Erythroblast (primary cell): ENCODE data around the gene ISG20L2.

Experiments used
- DNase-seq, 2 experiments: peaks; one replicate each; lab custom pipeline; 2025; lab: John Stamatoyannopoulos, UW
- GATA1 ChIP-seq: IDR thresholded peaks from 2 replicates; pipeline ENCODE4 v1.6.1; 2011; ENCODE audit warnings: low read depth, mild to moderate bottlenecking, control low read depth, low read length, moderate library complexity
- POLR2A ChIP-seq: IDR thresholded peaks from 2 replicates; pipeline ENCODE4 v1.6.1; 2011; ENCODE audit warnings: mild to moderate bottlenecking, low read length

Gene ISG20L2, protein sequence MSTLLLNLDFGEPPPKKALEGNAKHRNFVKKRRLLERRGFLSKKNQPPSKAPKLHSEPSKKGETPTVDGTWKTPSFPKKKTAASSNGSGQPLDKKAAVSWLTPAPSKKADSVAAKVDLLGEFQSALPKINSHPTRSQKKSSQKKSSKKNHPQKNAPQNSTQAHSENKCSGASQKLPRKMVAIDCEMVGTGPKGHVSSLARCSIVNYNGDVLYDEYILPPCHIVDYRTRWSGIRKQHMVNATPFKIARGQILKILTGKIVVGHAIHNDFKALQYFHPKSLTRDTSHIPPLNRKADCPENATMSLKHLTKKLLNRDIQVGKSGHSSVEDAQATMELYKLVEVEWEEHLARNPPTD

DNA sequence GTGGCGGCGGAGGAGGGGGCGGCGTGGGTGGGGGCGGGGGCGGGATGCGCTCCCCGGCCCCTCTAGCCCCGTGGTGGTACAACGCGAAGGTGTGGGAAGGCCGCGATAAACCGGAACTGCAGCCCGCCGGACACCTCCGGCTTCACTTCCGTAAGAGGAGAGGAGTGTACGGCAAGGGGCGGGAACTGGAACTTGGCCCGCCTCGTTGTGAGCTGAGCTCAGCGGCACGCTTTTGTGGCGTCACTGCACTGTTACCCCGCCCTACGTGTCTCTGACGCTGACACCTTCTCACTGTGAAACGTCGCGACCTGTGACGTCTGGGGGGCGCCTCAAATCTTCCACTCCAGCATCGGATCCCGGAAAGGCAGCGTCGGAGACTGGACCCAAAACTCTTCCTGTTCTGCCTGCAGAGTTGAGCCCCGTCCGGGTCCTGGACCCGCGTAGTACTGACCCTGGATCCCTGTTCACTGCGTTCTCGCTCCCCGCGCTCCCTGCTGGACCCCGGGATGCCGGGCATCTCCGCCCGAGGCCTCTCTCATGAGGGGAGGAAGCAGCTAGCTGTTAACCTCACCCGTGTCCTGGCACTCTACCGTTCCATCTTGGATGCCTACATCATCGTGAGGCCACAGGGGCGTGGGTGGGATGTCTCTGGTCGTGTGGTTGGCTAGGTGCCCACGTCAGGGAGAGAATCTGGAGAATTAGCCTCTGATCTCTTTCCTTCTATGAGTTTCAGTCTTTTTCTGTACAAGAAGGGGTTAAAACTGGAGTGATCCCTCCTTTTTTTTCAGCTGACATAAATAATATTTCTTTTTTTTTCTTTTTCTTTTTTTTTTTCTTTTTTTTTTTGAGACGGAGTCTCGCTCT, at the start of gene ISG20L2:
Gene ISG20L2 (minus strand): TSS at position 168 of the 864 bp plus-strand sequence. CDS start 1,114 bp downstream, outside the sequence.
- peak; percentile 99 for DNase-seq
- peak; percentile 94 for TF ChIP-seq POLR2A
- TF ChIP-seq GATA1, result no peak

DNA sequence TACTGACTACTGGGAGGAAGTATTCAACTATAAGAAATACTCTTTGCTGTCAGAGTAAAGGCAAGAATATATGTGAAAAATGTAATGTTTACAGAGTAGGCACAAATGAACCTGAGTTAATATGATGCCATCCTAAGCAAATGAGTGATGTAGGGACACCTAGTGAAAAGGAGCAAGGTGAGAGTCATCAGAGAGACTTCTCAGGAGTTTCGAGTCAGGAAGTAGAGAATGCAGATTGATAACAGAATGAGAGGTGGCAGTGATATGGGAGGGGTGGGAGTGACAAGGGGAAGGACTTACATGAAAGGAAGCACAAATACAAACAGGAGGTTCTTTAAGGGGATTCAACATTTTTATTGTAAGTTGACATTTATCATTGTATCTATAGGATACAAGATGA, 49.0 kb upstream of the ISG20L2 start:
- DNase-seq, result no peak
- TF ChIP-seq POLR2A (no peak), GATA1 (no peak)

DNA sequence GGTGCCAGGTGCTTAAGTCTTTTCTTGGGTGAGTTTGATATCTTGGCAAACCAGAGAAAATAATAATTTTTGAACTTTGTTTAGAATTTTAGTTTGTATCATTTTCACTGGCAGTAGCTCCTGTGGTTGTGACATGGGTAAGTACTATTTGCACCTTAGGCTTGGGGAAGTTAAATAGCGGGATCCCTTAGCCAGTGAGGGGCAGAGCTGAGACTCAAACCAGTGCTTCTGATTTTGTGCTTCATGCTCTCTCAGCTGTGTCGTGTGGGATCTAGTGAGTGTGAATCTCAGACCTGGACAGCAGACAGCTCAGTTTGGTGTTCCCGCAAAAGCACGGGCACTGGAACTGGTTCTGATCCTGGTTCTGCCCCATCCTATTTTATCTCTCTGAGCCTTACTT, 48.4 kb upstream of the ISG20L2 start:
- DNase-seq, result no peak
- no peak for TF ChIP-seq GATA1
- no peak for TF ChIP-seq POLR2A

DNA sequence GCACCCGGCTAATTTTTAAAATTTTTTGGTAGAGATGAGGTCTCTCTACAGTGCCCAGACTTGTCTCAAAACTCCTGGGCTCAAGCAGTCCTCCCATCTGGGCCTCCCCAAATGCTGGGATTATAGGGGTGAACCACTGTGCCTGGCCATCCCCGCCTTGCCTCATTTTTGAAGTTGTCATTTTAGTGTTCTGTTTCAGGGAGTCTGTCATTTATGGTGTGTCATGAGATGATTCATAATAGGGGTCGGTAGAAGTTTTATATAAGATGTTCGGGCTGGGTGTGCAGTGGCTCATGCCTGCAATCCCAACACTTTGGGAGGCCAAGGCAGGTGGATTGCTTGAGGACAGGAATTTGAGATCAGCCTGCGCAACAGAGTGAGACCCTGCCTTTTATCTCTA, 47.2 kb upstream of the ISG20L2 start:
- TF ChIP-seq GATA1 (no peak), POLR2A (no peak)
- no peak for DNase-seq

DNA sequence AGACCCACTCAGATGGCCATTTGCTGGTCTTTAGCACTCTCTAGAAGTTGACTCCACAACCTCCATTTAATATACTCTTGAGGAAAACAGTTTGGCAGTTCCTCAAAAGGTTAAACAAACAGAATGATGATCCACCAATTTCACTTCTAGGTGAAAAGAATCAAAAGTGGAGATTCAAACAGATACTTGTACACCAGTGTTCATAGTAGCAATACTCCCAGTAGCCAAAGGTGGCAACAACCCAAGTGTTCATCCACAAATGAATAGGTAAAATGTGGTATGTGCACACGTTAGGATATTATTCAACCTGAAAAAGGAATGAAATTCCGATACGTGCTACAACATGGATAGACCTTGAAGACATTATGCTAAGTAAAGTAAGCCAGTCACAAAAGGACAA, 45.0 kb upstream of the ISG20L2 start:
- DNase-seq, result no peak

DNA sequence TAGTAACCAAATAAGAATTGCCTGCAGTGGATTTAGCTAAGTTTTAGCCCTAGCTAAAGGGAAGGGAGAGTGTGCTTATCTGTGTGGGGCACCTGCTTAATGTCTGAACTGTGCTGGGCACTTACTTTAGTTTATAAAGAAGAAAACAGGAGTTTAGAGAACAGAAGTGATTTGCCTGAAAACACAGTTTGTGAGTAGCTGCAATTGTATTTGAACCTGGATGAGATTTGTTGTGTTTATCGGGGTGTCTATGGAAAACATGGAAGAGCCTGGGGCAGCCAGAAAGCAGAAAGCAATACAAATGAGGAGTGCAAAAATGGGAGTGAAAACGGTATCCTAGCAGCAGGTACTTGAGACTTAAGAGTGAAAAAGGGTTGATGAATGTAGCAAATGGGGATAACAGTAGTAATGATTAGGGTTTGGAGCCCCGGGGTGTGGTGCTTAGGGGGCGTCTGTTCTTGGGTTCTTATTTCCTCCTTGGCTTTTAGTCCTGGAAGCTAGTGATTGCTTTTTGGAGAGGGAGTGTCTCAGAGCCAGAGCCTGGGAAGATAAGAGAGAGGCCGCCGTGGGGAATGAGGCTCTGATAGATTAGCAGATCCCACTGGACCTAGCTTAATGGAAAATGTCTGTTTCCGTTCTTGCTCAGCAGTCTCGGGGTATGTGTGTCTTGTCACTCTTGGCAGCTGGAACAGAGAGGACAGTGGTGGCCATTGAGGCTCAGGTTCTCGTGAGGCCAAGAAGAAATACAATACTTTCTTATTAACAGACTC, 44.3 kb upstream of the ISG20L2 start:
- DNase-seq, result peak; percentile 52 to 68
- TF ChIP-seq GATA1, result no peak
- TF ChIP-seq POLR2A, result no peak

More for the DNA sequence above, 45.0 kb upstream of the ISG20L2 start:
- TF ChIP-seq POLR2A (no peak), GATA1 (no peak)

DNA sequence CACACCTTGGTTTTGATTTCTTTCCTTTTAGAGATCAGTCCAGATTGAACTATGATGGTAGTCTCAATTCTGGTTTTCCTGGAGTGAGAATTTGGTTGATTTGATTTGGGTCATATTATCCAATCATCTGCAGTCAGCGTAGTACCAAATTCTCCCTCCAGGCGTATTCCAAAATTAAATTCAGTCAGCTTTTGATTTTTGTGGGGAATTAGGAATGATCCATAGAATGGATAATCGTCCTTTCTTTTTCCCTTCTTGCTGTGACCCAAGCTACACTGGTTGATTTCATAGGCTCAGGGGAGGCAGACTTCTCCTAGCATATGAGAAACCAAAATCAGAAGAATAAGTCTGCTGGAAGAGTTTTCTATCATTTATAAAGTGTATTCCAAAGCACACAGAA, 43.7 kb upstream of the ISG20L2 start:
- TF ChIP-seq GATA1 (no peak), POLR2A (no peak)
- DNase-seq, result no peak

DNA sequence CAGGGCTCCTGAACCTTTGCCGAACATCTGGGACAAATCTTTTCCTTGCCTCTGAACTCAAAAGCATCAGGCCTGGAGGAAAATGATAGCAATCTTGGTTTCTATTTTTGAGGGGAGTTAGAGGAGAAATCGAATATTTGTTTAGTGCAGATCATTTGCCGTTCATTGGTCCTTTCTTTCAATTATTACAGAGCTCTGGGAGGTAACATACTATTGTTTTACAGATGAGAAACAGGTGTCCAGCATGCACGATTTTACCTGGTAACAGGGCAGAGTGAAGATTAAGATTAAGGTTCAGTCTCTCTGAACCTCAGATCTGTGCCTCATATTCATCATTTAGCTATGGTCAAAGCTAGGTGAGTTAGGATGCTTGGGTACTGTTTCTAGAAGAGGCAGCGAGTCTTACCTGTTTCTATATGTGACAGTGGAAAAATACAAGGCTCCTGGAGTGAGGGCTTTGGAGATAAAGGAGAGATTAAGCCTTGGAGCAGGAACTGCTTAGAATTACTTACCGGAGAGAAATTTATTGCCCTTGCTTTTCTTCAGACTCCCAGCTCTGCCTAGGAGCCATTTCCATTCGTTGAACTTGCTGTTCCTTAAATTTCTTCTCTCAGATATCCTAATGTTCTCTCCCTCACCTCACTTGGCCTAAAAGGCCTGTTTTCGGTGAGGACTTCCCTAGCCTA, 40.2 kb upstream of the ISG20L2 start:
- TF ChIP-seq GATA1 (no peak), POLR2A (no peak)

DNA sequence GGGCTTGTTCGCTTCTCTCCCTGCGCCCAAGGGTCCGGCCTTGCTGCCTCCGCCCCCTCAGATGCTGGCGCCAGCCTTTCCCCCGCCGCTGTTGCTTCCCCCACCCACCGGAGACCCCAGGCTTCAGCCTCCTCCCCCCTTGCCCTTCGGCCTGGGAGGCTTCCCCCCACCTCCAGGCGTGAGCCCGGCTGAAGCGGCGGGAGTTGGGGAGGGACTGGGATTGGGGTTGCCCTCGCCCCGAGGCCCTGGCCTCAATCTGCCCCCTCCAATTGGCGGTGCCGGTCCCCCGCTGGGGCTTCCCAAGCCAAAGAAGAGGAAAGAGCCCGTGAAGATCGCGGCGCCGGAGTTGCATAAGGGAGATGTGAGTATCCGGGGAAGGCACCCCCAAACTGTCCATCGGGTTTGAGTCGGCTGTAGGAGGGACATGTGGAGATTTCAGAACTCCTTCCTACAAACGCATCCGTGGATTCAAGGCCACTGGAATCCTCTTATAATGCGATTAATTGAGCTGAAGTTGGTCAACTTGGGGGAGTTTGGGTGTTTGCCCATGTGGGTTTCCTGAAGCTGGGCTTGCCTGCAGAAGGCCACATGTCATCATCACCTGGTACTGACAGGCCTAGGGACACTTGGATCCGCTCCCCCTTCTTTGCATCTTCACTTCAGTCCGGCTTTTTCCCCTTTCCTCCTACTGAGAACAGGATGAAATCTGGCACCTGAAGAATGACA, 39.5 kb upstream of the ISG20L2 start:
- no peak for TF ChIP-seq POLR2A
- no peak for TF ChIP-seq GATA1
- peak in 1 of 2 experiments; percentile 70 for DNase-seq

More for the DNA sequence above, 40.2 kb upstream of the ISG20L2 start:
- no peak for DNase-seq

DNA sequence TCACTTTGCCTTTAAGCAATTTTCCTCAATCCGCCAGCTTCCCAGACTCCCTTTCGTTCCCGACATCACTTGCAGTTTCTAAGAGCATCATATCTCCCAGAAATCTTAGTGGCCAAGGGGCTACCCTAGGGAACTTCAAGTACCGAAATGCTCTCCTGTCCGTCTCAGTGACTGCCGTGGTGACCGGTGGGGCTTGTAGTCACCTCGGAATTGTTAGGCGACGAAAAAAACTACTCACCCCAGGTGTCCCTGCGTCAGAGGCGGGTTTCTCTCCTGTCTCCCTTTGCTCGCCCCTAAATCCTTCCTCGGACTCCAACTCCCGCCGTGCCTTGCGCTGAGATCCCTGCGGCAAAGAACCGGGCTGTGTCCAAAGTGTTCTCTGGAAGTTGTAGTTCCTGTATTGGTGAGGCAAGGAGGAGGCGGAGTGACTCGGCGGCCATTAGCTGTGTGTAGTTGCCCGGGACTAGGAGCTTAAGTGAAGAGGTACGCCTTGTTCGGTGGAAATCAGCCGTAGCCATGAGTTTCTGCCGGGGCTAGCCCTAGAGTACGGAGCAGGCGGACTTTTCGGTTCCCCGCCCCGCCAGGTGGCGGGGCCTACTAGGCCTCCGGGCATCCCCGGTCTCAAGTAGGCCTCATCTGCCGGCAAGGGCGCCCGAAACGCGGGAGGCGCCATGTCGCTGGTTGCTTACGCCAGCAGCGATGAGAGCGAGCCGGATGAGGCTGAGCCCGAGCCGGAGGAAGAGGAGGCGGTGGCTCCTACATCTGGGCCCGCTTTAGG, 38.7 kb upstream of the ISG20L2 start, which contains the start of gene PRCC:
Gene PRCC (plus strand): TSS at position 435 of the 778 bp plus-strand sequence. CDS start 237 bp downstream, at position 672.
- DNase-seq, result peak; percentile 99
- TF ChIP-seq POLR2A, result peak; percentile 58
- no peak for TF ChIP-seq GATA1

DNA sequence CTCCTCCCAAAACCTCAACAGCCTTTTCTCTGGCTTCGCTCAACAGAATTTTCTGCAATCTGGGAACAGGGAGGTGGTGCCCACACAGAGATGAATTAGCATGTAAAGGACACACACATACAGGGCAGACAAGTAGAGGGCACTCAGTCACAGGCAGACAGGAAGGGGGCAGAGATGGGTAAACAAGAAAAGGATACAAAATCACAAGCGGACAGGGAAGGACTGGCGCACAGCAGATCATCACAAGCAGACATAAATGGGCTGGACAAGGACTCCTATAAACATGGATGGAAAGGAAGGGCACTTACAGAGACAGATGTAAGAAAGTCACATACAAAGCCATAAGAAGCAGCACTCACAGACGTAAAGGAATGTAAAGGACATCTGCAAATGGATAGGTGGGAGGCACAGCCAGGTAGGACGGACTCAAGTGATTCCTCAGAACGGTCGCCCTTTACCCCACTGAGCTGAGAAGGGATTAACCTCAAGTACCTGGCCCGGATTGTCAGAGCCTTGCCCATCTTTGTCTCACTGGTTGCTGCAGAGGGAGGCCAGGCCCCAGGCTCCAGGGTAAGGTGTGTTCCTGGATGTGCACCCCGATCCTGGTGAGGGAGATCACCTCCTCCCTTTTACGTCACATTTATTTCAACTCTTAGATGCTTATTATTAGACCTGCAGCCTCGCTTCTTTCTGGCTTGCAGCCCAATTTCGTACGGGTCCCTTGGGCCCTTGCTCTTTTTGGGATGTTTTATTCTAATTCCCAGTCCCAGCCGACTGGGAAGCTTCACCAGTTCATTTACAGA, 37.9 kb upstream of the ISG20L2 start:
- DNase-seq, result no peak
- TF ChIP-seq POLR2A, result no peak
- no peak for TF ChIP-seq GATA1
